Measurements from ENCODE around the gene ROGDI. TPM values are rescaled to one million over a fixed set of nuclear protein-coding genes. Genes with fewer than 3 reads are reported as not detected.
A peak's percentile ranks its signal among the peaks of the same experiment; 100 is the strongest.

The ROGDI gene
- total and polyA plus RNA-seq, 9 of the 15 experiments (the other 6 are each of a cell fraction or from before 2014, with no cell fraction given) = 0.97 to 37.3 (median 16.5) TPM

GRCh38 chr16:4787068-4787467 lies 15.4 kb downstream of the ROGDI start:
- in situ Hi-C loops (cut with MboI) (no loop called here), intact Hi-C loops (cut with micrococcal nuclease) (no loop called here)
- Histone ChIP-seq H3K9me1 (ENCODE audit: control insufficient read depth, insufficient read depth, low read length) (no peaks in the 10 kb centered on the region), H3K27ac (ENCODE audit: extremely low read depth, low read depth, low read length) (peak overlapping the region; percentile 51; the same call in 2 of the 3 replicates), H3K4me2 (ENCODE audit: insufficient read depth, low read length) (no peak overlapping the region), H3K4me3 (no peak overlapping the region), H3K9me3 (replicated peaks; ENCODE audit: control insufficient read depth, insufficient read depth, low read depth, low read length) (no peaks in the 10 kb centered on the region), H3K4me1 (replicated peaks in 1 of 2; ENCODE audit: control insufficient read depth in 2 of 2, insufficient read depth in 2 of 2, low read length in 2 of 2) (peaks cover 19 to 38% of the 10 kb centered on the region in 2 experiments; a peak in 4 of 5 replicates), H3K79me2 (ENCODE audit: control insufficient read depth, insufficient read depth, low read length) (no peaks in the 10 kb centered on the region), H4K20me1 (replicated peaks; ENCODE audit: control insufficient read depth, insufficient read depth, low read length) (no peaks in the 10 kb centered on the region), H2AFZ (ENCODE audit: low read depth, low read length) (no peak overlapping the region), H3K27me3 (ENCODE audit: control insufficient read depth in 2 of 2, insufficient read depth in 2 of 2, low read length in 2 of 2) (no peaks in the 10 kb centered on the region), H3K9ac (ENCODE audit: insufficient read depth in 1 of 2, low read depth in 2 of 2, low read length in 2 of 2) (peak overlapping the region in 1 of 2 experiments; percentile 68; a peak in 1 of 4 replicates), H3K36me3 (ENCODE audit: control insufficient read depth, insufficient read depth, low read length) (no peaks in the 10 kb centered on the region)
- CTCF ChIA-PET (ENCODE audit: low intra/inter-chr PET ratio) = no interaction called here
- ATAC-seq (no peak; the same call in 2 of the 3 replicates), DNase-seq (ENCODE audit: extremely low read depth in 1 of 4, low spot score in 3 of 4) (peak in 2 of 4 experiments; percentile 46 to 52), FAIRE-seq (peak; percentile 15)
- WGBS (ENCODE audit: insufficient coverage, low coverage, missing lambda C conversion rate) = 65% methylated on average over 7 of the region's 8 CpGs
- no TSS peak for BruUV-seq (replicated peaks)
- POLR2A ChIA-PET = interaction anchor here (0.7 to 1.4 kb wide), 4 partner anchors 16 to 126 kb away, joined by 3 to 4 read pairs (median 4); partner anchors contain the start of genes ANKS3, DNAAF8 and ROGDI
- TF ChIP-seq THRA (IDR thresholded peaks at IDR 0.05) = peak; percentile 56; the same call in 1 of the 2 replicates
- TF ChIP-seq BACH1 (tag; IDR thresholded peaks at IDR 0.05) = peak; percentile 72; the same call in 1 of the 2 replicates
- TF ChIP-seq MAFK (IDR thresholded peaks at IDR 0.05; ENCODE audit: low read length) = peak; percentile 92
- TF ChIP-seq ZNF316 (IDR thresholded peaks at IDR 0.05) = peak; percentile 98
- peak; percentile 96 for TF ChIP-seq C11orf30 (IDR thresholded peaks at IDR 0.05; ENCODE audit: low read depth)
- peak; percentile 48; the same call in 1 of the 2 replicates for TF ChIP-seq SMARCA4 (IDR thresholded peaks at IDR 0.05)
- no peak for TF ChIP-seq ZNF766 (CRISPR knock-in tag; conservative IDR thresholded peaks at IDR 0.05)
- TF ChIP-seq ZNF592 (IDR thresholded peaks at IDR 0.05) = peak; percentile 44; the same call in 1 of the 2 replicates
- TF ChIP-seq ZNF695 (CRISPR knock-in tag; IDR thresholded peaks at IDR 0.05) = no peak
- TF ChIP-seq BRD4 (IDR thresholded peaks at IDR 0.05) = no peak
- TF ChIP-seq MAFG (tag; conservative IDR thresholded peaks at IDR 0.05) = peak; percentile 95
- TF ChIP-seq ARID1B (IDR thresholded peaks at IDR 0.05) = 0 out of 2 replicates have a peak, but pooled peaks have one; percentile 15
- TF ChIP-seq NFE2 (IDR thresholded peaks at IDR 0.05; ENCODE audit: low read depth) = peak; percentile 86
- peak; percentile 60; the same call in 1 of the 2 replicates for TF ChIP-seq DPF2 (IDR thresholded peaks at IDR 0.05)
- no peak for TF ChIP-seq ZNF140 (CRISPR knock-in tag; IDR thresholded peaks at IDR 0.05)
- peak; percentile 94 for TF ChIP-seq MAFF (IDR thresholded peaks at IDR 0.05; ENCODE audit: low read length)
- TF ChIP-seq NFE2L1 (tag; IDR thresholded peaks at IDR 0.05; ENCODE audit: borderline replicate concordance, low read depth) = peak; percentile 63; the same call in 1 of the 2 replicates
- no peak for TF ChIP-seq ZFP91 (CRISPR knock-in tag; IDR thresholded peaks at IDR 0.05)

All from K562 (cell line).